Umbilical cord (tissue), 2 donors: ENCODE data around the gene RYR2. TPM values are rescaled to one million over a fixed set of nuclear protein-coding genes. Genes with fewer than 3 reads are reported as not detected.
"Not testable (repeated sequence)": the region's sequence is repeated elsewhere in the genome, so short reads cannot be mapped to it uniquely, and the experiment has no call there.

ENCODE experiments used
- DNase-seq: peaks from one replicate; pipeline ENCODE4 v3.0.0-alpha.2; 2015; ENCODE audit warnings: low spot score
- total RNA-seq: library from RNA; depleted of rRNA; stranded (reverse); fragments of >200 nt; gene quantifications from one replicate; pipeline ENCODE4 v1.2.3, GENCODE V29; 2014; ENCODE audit warnings: low replicate concordance; ENCODE audit not compliant: insufficient read depth

The RYR2 gene
- total RNA-seq, 1 donor from 2014 or later: 24.8 TPM

DNA sequence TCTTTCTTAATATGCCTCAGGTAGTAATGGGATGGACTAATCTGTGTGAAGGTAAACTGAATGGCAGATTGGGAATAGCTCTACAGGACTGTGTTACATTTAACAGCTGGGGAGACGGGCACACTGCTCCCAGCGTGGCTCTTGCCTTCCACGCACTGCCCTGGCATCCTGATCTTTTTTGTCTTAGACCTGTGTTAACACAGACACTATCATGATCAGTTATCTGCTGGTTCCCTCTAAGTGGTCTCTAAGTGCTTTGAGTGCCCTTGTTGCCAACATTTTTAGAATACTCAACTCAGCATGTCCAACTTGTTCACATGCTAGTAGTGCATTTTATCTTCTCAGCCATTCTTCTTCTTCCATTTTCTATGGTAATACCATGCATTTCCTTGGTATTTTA lies 208.1 kb downstream of the RYR2 start:
- no peak for DNase-seq

DNA sequence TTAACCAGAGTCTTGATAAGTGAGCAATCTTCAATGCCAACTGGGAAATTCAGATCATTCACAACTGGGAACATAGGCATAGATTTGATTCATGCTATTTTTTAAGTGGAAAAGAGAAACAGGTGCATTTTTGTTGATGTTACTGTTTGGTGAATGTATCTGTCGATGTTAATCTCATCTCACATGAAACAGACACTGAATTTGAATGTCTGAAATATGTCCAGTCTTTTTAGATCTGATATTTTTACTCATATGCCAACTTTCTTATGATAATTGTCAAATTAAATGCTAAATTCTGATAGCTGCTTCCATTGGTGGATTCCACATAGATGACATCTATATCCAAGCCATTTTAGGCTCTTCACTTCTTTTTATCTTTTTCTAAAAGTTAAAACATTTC lies 213.1 kb downstream of the RYR2 start:
- DNase-seq: no peak

DNA sequence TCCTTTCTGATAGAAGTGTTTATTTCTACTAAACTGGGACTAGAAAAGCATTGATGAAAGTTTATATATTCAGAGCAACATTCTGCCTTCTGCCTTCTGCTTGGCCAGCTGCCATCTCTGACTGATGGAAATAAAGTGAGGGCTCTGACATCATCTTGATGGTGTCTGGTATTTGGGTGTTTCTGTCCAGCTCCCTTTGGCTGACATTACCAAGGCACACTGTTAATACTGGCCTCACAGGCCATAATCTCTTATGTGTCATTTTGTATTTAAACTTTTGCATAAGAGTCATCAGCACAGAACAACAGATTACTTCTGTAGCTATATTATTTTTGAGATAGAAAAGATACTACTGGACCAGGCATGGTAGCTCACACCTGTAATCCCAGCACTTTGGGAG lies 216.9 kb downstream of the RYR2 start:
- DNase-seq: peak; percentile 85

DNA sequence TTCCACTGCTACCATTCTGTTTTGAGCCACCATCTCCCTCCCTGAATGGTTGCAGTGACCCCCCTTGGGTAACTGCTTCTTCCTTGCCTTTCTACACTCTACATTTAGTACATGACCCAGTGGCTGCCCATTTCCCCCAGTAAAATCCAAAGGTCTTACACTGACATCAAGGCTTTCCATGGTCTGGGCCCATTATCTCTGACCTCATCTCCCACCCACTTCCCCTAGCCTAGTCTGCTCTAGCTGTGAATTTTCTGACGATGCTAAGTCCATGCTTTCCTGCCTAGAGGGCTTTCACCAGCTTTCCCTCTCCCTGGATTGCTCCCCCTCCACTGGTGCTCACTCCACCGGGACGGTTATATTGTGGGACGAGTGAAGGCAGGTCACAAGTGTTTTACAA lies 219.2 kb downstream of the RYR2 start:
- no peak for DNase-seq

DNA sequence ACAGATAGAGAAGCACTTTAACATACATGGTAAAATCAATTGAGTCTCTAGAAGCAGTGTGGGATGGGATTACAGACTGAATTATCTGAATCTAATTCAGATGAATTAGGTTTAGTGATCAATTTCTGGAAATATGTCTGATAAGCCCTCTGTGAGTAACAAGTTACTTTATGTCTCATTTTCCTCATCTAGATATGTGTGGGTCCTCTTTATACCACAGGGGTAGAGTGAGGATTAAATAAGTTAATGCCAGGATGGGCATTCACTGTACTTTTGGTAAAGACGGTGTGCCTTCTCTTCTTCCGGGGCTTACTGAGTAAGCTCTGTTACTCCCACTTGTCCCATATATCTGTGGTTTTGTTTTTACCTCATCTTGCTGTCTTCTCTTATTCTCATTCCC lies 225.8 kb downstream of the RYR2 start:
- DNase-seq: no peak

DNA sequence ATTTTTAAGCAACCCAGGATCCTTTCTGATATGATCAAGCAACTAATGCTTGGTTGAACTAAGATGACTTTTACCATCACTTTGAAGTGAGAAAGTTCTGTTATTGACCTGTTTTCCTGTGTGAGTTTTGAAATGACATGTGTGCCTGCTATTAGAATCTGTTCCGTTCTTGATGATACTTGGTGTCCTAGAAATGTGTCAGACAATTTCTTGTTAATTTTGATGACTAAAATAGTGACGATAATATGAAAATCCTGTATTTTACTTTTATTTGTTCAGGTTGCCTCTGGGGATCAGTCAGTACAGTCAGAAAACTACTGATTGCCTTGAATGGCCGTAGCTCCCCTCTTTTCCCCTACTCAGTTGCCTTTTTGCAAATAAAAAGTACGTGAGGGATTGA lies 228.0 kb downstream of the RYR2 start:
- no peak for DNase-seq

DNA sequence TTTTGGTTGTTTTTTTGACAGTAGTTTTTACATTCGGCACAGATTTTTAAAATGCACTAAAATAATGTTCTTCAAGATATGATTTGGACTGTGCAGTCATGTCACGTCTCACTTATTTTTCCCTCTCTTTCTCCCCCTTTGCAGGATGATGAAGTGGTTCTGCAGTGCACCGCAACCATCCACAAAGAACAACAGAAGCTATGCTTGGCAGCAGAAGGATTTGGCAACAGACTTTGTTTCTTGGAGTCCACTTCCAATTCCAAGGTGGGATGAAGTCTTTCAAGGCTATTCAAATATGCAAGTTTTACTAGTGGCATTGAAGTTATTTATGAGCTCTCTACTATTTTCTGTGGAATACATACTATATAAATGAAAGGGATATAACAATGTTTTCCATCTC lies 228.4 kb downstream of the RYR2 start:
- no peak for DNase-seq

DNA sequence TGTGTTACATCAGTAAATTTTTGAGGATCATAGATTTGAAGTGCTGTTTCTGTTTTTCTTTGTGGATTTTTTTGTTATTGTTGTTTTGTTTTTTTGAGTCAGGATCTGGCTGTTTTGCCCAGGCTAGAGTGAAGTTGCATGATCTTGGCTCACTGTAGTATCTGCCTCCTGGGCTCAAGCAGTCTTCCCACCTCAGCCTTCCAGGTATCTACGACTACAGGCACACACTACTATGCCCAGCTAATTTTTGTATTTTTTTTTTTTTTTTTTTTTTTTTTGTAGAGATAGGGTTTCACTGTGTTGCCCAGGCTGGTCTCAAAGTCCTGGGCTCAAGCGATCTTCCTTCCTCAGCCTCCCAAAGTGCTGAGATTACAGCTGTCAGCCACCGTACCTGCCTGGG lies 236.0 kb downstream of the RYR2 start:
- not testable (repeated sequence) for DNase-seq

DNA sequence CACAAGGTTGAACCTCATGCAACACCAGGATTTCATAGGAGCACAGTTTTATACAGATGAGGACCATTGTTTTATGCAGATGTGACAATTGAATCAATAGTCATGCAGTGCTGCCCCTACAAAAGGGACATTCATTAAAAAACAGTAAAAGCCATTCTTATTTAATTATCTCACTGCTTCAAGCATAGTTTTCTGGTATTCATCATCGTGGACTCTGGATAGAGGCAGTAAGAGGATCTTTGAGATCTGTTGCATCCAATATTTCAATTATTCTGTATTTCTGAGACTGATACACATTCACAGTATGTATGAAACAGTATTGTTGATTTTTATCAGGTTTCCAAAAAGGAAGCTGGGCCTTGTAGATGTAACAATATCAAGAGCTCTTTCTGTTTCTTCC lies 237.6 kb downstream of the RYR2 start:
- DNase-seq: no peak

DNA sequence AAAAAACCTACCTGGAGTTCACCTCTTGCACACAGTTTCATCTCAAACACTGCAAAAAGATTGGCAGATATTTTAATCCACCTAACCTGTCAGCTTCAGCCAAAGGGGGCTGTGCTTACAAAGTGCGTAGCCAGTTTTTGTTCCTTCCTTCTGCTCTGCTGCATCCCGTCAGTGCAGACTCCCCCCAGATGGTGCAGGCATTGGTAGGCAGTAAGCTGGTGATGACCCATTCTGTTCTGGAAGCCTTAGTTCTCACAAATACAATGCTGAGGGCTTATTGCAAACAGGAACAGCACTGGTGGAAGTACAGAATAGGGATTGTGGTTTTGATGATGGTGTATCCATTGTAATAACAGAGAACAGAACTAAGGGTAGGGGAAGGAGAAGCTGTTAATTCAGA lies 239.5 kb downstream of the RYR2 start:
- DNase-seq: no peak

DNA sequence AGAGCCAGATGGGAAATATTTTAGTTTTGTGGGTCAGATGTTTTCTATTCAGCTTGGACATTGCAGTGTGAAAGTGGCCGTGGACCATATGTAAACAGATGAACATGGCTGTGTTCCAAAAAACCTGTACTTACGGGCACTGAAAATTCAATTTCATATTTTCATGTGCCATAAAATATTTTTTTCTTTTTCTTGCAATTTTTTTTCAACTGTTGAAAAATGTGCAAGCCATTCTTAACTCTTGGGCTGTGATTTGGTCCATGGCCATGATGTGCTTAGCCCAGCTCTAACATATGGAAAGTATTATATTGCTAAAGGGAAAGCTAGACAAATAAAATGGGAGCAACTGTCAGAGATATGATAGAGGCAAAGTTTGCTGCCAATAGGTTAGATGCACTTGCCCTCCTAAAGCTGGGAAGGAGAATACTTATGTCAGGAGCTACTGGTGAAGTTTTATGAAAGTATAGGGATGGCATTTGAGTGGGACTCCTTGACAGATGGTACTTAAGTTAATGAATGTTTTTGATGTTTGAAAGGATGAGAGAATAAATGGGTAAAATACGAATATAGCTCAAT lies 240.3 kb downstream of the RYR2 start:
- no peak for DNase-seq

DNA sequence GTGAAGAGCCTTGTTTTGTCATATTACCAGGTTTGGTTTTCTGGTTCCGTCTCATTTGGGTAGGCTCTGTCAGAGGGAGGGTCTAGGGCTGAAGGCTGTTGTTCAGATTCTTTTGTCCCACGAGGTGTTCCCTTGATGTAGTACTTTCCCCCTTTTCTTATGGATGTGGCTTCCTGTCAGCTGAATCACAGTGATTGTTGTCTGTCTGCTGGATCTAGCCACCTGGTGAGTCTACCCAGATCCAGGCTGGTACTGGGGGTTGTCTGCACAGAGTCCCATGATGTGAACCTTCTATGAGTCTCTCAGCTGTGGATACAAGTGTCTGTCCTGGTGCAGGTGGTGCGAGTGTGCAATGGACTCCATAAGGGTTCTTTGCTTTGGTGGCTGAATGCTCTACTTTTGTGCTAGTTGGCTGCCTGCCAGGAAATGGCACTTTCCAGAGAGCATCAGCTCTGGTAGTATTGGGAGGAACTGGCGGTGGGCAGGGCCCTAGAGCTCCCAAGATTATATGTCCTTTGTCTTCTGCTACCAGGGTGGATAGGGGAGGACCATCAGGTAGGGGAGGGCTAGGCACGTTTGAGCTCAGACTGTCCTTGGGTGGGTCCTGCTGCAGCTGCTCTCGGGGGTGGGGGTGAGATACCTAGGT lies 246.0 kb downstream of the RYR2 start:
- no peak for DNase-seq

DNA sequence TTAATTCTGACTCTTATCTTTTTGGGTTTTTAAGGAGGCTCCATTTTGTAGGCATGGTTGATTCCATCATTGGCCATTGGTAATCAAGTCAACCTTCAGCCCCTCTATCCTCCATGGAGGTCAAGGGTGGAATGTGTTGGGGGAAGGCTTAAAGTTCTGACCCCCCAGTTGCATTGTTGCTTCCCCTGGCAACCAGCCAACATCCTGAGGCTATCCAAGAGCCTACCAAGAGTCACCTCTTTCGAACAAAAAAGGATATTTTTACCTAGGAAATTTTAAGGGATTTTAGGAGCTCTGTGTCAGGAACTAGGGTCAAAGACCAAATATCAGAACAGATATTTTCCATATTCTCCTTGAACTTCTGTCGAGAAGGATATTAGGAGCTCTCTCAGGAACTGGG lies 251.8 kb downstream of the RYR2 start:
- no peak for DNase-seq

DNA sequence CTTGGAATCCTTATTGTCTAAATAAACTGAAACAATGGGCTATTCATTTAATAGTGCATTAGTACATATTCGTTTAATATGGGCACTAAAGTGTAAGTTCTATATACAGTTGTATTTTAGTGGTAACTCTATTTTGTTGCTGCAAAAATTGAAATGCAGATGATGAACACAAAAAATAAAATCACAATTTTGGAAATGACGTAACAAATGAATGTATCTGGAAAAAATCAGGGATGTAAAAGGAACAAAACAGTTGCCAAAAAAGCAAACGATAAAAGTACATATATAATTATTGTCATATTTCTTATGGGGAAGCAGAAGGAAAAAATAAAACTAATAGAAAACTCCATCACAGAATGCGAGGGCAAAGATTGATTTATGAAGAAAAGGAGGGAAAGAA lies 254.9 kb downstream of the RYR2 start:
- DNase-seq: no peak

DNA sequence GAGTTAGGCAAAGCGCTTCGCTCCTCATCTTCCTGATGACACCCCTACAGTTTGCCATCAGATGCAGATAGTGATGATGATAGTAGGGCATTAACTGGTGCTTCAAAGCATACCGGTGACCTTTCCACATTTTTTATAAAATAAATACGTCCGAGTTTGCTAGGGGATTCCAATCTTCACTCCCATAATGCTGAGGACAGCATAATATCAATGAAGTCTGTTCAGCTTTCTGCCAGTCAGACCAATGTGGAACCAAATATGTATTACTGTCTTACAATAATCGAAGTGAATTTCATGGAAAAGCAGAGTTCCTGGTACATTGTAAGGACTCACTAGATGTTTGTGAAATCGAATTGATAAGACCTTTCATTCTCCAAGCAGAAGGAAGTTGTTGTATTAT lies 258.7 kb downstream of the RYR2 start:
- no peak for DNase-seq

DNA sequence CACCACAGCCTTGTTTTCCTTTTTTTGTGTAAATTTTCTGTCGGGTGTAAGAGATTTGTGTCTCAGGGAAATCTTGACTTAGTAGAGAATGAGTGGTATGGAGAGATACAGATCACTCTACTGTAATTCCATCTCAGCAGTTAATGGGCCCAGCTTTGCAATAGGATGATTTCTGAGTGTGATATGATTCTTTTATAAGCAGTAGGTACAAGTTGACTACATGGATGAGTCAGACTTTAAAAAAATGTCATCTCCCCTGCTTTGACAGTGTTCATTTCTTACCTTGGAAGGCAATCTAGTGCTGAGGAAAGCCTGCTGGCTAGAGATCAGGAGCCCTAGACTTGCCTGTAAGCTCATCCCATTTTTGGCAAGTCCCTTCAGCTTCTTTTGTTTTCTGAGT lies 261.9 kb downstream of the RYR2 start:
- peak; percentile 11 for DNase-seq

DNA sequence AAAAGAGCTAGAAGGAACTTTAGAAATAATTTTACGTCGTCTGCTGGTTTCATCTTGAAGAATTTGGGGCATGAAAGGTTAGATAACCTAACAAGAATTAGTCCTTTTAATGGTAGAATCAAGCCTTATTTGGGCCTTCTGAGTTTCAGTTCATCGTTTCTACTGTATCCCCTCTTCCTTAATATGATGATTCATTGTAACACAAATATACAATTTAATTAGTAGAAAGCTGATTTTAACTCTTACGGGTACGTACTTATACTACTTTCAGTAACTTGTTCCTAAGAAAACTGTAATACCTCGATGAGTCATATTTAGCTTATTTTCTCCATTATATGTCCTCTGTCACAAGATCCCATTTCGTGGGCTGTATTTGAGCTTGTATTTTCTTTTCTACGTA lies 264.7 kb downstream of the RYR2 start:
- DNase-seq: no peak

DNA sequence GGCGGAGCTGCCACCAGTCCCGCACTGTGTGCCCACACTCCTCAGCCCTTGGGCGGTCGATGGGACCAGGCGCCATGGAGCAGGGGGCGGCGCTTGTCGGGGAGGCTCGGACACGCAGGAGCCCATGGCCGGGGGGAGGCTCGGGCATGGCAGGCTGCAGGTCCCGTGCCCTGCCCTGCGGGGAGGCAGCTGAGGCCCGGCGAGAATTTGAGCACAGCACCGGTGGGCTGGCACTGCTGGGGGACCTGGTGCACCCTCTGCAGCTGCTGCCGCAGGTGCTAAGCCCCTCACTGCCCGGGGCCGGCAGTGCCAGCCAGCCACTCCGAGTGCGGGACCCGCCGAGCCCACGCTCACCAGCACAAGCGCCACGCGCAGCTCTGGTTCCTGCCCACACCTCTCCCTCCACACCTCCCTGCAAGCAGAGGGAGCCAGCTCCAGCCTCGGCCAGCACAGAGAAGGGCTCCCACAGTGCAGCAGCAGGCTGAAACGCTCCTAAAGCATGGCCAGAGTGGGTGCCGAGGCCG lies 267.7 kb downstream of the RYR2 start:
- no peak for DNase-seq

DNA sequence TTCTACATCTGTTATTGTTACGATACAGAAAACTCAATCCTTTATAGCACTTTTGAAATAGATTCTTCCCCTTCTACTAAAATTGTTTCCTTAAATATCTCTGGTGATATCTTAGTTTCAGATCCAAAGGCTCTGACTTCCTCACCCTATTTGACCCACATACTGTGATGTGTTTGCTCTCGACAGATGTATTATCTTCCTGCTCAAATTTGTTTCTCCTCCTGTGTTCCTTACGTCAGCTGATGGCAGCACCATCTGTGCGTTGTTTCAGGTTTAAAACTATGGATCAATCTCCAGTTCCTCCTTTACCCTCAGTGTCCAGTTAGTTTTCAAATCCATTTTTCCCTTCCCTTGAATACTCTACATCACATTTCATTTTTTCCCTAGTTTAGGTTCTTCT lies 274.4 kb downstream of the RYR2 start:
- no peak for DNase-seq

DNA sequence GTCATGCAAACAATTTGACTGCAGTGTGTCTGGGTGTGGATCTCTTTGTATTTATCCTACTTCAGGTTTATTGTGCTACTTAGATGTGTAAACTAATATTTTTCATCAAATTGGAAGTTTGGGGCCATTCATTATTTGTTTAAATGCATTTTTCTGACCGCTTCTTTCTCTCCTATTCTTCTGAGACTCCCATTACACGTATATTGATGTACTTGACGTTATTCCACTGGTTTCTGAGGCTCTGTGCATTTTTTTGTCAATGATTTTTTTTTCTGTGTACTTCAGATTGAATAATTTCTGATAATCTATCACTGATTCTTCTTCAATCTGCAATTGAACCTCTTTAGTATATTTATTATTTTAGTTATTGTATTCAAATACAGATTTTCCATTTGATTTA lies 276.8 kb downstream of the RYR2 start:
- DNase-seq: no peak

DNA sequence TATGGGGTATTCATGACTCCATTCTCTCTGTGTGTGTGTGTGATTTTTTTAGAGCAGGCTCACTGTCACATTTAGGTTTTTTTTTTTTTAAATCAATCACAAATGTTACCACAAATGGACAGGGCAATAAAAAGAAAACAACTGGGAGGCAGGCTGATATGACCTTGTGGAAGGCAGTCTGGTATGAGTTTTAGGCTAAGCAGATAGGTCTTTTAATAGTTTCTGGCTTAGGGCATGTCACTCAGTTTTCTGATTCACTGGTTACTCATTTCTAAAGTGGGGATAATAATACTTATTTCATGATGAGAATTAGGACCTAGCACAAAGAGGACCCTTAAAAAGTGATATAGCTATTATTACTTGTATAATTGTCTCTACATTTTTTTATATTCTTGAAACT lies 278.9 kb downstream of the RYR2 start:
- peak; percentile 34 for DNase-seq

DNA sequence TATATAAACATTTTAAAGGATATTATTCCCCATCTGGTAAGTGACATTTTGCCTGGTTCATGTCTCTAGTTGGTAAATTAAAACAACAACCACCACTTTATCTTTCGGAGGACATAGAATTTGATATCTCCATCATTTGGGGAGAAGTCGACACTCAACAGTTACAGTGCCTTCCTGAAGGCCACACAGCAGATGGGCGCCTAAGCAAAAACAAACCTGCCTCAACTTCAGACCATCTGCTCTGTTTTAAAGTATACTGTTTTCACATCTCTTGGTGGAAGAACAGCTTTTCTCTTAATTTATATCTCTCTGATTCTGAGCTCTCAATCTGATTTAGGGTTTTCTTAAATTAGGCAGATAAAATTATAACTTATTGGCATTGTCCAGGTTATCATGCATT lies 282.2 kb downstream of the RYR2 start:
- no peak for DNase-seq

DNA sequence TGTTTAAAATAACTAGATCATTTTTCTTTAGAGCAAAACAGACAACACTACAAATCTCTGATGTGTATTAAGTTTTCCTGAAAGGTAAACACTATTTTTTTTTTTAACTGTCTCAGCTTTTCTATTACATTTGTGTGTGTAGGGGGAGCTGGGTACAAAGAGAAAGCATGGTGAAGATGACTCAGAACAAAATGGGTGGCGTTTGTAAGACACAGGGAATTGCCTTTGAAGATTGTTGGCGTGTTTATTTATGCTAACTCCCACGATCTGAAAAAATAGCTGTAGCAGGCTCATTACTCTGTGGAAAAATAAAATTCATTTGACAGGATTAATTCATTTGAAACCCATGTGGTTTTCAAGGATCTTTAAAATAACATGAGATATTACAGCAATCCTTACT lies 285.1 kb downstream of the RYR2 start:
- DNase-seq: no peak

DNA sequence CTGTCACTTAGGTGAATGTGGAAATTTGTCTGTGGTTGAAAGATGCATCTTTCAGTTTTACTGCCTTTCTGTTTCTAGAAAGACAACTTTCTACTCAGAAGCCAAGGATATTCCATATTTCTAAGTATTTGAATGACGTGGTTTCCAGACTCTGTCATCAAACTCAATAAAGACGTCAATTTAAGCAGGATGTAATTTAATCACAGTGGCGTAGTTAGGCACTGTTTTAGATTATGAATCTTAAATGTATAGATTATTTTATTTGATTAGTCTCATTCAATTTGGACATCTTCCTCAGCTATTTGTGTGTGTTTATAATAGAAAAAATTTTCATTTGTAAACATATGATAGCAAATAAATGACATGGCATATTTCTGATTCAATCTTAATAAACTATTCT lies 298.9 kb downstream of the RYR2 start:
- no peak for DNase-seq
